Stimulated activated CD8-positive, alpha-beta memory T cell treated with anti-CD3 and anti-CD28 coated beads, Interleukin-7, amount 100 ng/mL, for 24 hours (primary cell): ENCODE data around the gene CRYBG1.
"Not testable (repeated sequence)": the region's sequence is repeated elsewhere in the genome, so short reads cannot be mapped to it uniquely, and the experiment has no call there.

Source experiments
- DNase-seq: peaks from one replicate; pipeline ENCODE4 v3.0.0-alpha.2; 2020; ENCODE audit warnings: low read depth

Gene CRYBG1

DNA sequence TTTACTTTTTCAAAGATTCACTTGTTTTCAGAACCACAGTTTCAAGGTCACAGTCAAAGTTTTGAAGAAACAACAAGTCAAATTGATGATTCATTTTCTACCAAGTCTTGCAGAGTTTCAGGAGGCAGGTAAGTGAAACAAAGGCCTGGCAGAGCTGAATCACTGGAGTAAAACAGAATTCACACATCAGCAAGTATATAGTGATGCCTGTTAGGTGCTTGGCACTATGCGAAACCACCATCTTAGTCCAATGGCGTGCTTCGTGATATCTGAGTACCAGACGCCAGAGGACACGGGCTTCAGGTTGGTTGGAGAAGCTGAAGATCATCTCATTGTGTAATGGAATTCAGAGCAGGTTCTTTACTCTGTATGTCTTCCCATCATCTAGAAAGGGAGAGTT lies 192.9 kb downstream of the CRYBG1 start:
- no peak for DNase-seq

GRCh38 chr6:106555767-106556166 lies 195.2 kb downstream of the CRYBG1 start:
- no peak for DNase-seq

DNA sequence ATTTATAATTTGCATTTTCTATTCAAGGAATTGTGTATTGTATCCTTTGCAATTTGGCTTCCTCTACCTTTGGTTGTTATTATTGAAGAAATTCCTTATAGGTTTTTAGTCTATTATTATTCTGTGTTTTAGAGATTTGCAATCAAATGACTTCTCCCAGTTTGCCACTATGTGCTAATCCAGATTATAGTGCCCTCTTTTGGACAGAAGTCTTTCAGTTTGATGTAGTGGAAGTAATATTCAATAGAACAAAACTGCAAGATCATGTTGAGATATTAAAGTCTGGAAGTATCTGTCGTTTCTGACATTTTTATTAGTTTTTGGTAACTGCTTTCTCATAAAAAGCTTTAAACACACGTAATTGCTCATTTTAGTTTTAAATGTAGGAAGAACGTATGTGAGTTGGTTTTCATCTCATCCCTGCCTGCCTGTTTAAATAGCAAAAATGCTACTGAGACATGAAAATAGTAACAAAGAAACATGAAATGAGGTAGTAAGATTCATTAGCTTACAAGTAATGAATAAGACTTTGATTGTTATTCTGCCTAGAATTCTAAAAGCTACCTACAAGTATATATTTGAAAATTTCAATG lies 195.9 kb downstream of the CRYBG1 start:
- DNase-seq = no peak

DNA sequence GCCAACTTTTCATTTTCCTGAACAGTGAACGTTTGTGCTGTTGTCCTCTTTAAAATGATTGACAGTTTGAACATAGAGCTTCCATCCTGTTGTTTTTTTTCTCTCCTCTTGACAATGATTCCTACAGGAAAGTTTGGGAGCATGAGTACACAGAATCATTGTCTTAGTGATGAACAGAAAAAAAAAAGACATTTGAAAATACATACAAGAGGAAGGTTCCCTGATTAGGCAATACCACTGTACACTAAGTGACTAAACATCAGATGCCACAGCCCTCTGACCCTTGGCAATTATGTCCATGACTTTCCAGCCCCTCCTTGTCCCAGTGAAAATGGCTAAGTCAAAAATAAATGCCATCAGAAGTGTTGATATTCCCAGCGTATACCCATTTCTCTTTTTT lies 197.3 kb downstream of the CRYBG1 start:
- DNase-seq = no peak

- DNase-seq = no peak
These were observed 197.8 kb downstream of the CRYBG1 start for GRCh38 chr6:106558364-106558763.

DNA sequence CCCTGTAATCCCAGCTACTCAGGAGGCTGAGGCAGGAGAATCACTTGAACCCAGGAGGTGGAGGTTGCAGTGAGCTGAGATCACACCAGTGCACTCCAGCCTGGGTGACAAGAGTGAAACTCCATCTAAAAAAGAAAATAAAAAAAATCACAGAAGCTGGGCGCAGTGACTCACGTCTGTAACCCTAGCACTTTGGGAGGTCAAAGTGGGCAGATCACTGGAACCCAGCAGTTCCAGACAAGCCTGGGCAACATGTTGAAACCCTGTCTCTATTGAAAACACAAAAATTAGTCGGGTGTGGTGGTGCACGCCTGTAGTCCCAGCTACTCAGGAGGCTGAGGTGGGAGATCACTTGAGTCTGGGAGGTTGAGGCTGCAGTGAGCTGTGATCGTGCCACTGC lies 199.1 kb downstream of the CRYBG1 start:
- DNase-seq = not testable (repeated sequence)

DNA sequence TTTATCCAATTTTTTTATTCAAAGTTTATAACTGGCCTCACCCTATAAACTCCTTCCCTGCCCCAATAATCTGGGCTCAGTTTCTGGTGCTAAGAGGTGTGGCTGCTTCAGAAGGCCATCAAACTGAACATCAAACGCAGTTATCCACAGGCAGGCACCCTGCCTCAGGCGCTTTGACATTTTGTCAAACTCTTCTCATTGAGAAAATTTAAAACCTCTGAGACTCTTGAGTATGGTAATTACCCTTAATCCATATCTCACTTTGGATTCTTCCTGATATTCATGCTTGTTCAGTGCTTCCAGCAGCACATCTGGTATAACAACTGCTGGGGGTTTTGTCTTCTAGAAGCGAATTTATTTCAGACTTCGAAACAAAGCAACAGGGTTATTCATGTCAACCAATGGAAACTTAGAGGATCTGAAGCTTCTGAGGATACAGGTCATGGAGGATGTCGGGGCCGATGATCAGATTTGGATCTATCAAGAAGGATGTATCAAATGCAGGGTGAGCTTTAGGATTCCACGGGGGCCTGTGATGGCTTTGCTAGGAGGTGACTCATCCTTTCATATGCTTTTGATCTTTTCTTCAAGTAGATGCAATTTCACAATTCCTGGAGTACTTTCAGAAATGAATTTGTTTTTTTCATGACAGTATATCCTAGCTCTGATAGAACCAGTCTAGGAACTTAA lies 200.6 kb downstream of the CRYBG1 start:
- no peak for DNase-seq

- no peak for DNase-seq
These were observed 201.3 kb downstream of the CRYBG1 start for GRCh38 chr6:106561686-106562405.

GRCh38 chr6:106563614-106564013 lies 203.1 kb downstream of the CRYBG1 start:
- no peak for DNase-seq

- DNase-seq = no peak
These were observed 204.0 kb downstream of the CRYBG1 start for GRCh38 chr6:106564476-106564875.

GRCh38 chr6:106568530-106568929 lies 208.0 kb downstream of the CRYBG1 start:
- DNase-seq = no peak

DNA sequence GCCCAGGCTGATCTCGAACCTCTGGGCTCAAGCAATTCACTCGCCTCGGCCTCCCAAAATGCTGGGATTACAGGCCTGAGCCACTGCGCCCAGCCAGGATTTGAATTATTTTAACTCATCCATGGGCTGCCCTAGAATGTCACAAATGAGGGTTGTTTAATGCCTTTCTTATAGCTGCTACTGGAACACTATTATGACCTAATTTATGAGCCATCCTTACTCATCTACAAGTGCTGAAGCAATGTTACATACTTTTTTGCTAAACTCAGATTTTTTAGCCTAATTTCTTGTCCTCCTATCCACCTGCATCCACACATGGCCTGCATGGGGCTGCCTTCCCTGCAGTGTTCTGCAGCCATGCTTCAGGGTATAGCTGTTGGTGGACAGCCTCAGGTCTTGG lies 208.9 kb downstream of the CRYBG1 start:
- no peak for DNase-seq

GRCh38 chr6:106572436-106572835 lies 211.9 kb downstream of the CRYBG1 start:
- DNase-seq = no peak

GRCh38 chr6:106572875-106573585 lies 212.5 kb downstream of the CRYBG1 start:
- no peak for DNase-seq

DNA sequence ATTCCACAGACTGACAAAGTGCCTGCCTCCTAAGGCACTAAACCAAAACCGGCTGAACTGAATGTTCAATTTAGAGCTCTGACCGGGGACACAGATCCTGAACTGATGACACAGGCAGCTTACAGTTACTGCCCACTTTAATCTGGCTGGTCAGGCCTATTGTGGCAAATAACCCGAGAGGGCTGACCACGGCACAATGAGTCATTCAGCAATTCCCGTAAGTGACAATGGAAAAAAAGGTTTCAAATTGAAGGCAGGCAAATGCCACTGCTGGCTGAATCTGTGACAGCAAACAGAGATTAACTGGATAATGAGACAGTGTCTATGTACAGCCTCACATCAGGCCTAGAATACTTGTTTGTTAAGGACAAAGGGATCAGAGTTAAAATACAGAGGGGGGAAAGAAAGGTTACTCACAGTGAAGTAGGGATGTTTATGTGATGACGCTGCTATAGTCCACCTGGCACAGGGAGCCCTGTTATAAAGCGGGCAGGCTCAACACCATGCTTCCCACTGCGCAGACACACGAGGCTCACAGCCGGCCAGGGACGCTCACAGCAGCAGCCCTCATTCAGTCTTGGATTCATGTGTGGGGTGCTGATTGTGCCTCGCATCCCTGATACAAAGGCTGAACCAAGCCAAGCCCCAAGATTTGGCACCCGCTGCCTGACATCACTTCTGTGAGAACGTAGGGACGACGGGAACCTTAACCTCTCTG lies 214.4 kb downstream of the CRYBG1 start:
- DNase-seq = no peak

DNA sequence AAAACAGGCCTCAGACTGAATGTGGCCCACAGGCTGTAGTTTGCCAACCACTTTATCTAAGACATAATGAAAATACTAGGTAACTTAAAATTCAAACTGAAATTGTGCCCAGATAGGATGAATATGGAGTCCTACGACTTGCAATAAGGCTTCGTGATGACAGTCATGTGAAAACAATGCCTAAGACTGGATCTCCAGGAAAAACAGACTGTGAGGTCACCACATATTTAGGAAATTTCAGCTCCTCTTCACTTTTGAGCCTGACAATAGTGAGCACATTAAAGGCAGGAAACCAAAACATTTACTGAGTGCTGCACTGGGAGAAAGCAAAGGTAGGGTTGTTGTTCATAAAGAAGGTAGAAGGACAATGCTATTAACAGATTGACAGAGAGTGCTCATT lies 218.8 kb downstream of the CRYBG1 start:
- DNase-seq = no peak

DNA sequence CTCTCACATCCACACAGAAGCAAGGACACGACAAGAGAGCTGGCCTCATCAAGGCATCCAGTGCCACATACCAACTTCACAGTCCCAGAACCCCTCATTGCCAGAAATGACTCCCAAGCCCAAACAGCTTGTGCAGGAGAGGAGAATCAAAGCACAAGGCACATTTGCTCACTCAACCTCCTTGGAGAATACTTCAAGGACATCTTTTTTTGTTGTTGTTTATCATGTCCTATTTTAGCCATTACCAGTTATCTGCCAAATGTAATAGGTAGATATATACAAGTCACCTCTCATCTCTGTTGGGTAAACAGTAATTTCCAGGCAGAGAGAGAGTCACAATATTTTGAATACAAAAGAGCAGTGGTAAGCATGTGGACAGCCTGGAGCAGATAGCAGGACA lies 221.0 kb downstream of the CRYBG1 start:
- no peak for DNase-seq

DNA sequence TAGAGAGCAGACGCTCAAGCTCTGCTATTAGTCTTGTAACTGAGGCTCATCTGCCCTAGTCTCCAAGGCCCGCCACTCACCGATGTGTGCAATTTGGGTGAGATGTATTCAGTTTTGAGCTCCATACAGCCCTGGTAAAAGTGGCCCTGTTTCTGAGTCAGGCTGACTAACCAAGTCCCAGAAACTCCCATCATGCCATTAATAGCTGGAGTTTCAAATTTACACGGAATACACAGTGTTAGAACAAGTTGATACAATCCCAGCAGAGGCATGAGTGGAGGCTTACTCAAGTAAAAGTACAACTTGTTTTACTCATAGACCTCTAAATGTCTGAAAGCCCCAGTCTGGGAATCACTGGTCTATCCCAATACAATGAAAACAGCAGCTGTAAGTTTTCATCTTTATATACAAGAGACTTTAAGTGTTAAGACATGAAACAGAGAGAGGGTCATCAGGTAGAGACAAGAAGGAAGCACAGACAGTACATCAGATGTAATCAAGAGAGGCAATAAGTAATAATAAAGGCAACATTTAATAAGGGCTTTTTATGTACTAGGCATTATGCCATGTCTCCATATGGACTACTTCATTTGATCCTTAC lies 226.4 kb downstream of the CRYBG1 start:
- DNase-seq = no peak

GRCh38 chr6:106588937-106589336 lies 228.4 kb downstream of the CRYBG1 start:
- DNase-seq = not testable (repeated sequence)

DNA sequence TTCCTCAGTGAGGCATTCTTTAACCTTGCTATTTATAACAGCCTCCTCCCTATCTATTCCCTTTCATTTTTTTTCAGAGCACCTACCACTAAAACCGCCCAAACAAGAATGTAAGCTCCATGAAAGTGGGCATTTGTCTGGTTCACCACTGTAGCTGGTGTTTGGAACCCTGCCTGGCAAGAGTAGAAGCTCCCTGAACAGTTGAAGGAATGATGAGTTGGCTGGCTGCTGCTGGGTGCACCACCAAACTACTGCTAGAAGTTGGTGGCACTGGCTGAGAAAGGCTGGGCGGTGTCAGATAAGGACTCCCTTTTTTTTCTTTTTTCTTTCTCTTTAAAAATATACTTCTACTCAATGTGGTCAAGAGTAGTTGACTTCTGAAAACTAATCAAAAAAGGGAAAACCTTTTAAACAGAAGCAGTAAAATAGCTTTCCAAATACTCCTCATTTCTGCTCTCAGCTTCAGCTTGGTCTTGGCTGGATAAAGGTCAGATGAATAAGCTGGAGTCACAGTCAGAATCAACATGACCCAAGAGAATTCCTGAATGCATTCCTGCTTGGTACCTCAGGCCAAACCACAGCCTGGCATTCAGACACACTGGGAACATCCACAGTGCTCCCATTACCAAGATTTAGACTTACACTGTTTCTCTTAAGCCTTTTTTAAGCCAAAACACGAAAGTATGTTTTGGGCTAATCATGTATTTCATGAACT lies 230.8 kb downstream of the CRYBG1 start:
- DNase-seq = no peak

DNA sequence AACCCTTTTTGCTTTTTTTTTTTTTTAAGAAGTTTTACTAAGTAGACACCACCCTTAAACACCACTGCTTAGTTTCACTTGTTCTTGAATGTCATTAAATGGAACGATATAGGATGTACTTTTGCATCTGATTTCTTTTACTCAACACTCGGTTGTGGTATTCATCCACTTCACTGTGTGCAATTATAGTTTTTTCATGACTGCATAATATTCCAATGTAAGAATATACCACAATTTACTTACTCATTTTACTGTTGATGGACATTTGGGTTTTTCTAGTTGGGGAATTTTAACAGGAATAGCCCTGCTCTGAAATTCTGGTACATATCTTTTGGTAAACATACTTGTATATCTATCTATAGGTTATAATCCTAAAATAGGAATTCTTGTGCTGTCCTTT lies 238.9 kb downstream of the CRYBG1 start:
- DNase-seq = no peak
